Testis (tissue), 2 donors: Measurements from ENCODE around the gene ENDOU.

Experiments used
- POLR2A ChIP-seq: fragments of 450-650 bp; IDR thresholded peaks from one replicate; pipeline ENCODE4 v1.6.1; 2017; ENCODE audit warnings: antibody characterized with exemption, mild to moderate bottlenecking, moderate library complexity
- TF ChIP-seq, protein P1 (sequence below), 3 experiments: fragments of 450-650 bp in 2 of 3; fragments of 200-600 bp in 1 of 3; sonication (generic) in 1 of 3; IDR thresholded peaks; one replicate each; pipeline ENCODE4 v1.5.1; 2016 to 2019; ENCODE audit warnings: antibody characterized with exemption in 3 of 3, mild to moderate bottlenecking in 2 of 3, moderate library complexity in 1 of 3

GRCh38 chr12:47763481-47764346 is 38.4 kb upstream of the ENDOU start:
- TF ChIP-seq, protein P1, sequence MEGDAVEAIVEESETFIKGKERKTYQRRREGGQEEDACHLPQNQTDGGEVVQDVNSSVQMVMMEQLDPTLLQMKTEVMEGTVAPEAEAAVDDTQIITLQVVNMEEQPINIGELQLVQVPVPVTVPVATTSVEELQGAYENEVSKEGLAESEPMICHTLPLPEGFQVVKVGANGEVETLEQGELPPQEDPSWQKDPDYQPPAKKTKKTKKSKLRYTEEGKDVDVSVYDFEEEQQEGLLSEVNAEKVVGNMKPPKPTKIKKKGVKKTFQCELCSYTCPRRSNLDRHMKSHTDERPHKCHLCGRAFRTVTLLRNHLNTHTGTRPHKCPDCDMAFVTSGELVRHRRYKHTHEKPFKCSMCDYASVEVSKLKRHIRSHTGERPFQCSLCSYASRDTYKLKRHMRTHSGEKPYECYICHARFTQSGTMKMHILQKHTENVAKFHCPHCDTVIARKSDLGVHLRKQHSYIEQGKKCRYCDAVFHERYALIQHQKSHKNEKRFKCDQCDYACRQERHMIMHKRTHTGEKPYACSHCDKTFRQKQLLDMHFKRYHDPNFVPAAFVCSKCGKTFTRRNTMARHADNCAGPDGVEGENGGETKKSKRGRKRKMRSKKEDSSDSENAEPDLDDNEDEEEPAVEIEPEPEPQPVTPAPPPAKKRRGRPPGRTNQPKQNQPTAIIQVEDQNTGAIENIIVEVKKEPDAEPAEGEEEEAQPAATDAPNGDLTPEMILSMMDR (IDR thresholded peaks at IDR 0.05) = no peak
- no peak for TF ChIP-seq POLR2A
